ENCODE results near the gene SORCS1. TPM values are rescaled to one million over a fixed set of nuclear protein-coding genes. Genes with fewer than 3 reads are reported as not detected.

SORCS1 gene
- total RNA-seq, 1 donor from 2014 or later, result not detected

DNA sequence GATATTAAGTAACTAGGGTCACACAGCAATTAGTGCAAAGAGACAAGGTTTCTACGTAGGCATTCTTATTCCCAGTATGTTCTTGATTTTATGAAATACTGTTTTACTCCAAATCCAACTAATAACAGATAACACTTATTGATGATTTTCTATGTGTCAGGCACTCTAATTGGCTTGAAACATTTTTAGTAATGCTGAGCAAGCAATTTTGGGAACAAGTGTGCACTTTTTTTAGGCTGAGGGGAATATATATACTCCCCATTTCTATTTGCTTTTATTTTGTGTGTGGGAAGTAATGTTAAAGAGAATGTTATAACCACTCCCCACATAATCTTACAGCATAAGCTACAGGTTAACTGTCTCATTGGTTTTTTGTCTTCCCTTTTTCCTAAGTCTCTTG lies 4.2 kb upstream of the SORCS1 start:
- TF ChIP-seq, protein P1, sequence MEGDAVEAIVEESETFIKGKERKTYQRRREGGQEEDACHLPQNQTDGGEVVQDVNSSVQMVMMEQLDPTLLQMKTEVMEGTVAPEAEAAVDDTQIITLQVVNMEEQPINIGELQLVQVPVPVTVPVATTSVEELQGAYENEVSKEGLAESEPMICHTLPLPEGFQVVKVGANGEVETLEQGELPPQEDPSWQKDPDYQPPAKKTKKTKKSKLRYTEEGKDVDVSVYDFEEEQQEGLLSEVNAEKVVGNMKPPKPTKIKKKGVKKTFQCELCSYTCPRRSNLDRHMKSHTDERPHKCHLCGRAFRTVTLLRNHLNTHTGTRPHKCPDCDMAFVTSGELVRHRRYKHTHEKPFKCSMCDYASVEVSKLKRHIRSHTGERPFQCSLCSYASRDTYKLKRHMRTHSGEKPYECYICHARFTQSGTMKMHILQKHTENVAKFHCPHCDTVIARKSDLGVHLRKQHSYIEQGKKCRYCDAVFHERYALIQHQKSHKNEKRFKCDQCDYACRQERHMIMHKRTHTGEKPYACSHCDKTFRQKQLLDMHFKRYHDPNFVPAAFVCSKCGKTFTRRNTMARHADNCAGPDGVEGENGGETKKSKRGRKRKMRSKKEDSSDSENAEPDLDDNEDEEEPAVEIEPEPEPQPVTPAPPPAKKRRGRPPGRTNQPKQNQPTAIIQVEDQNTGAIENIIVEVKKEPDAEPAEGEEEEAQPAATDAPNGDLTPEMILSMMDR (IDR thresholded peaks at IDR 0.05; ENCODE audit: insufficient read depth, low read length, severe bottlenecking), result no peak
- no peak for DNase-seq (ENCODE audit: low read depth)
- Histone ChIP-seq H3K36me3 (ENCODE audit: control insufficient read depth, insufficient read depth, low read length) (no peaks in the 10 kb centered on the region), H3K4me3 (ENCODE audit: low read depth, low read length) (no peak overlapping the region), H3K27me3 (ENCODE audit: control insufficient read depth, insufficient read depth, low read length) (peaks cover 4% of the 10 kb centered on the region)
- FAIRE-seq, result no peak

DNA sequence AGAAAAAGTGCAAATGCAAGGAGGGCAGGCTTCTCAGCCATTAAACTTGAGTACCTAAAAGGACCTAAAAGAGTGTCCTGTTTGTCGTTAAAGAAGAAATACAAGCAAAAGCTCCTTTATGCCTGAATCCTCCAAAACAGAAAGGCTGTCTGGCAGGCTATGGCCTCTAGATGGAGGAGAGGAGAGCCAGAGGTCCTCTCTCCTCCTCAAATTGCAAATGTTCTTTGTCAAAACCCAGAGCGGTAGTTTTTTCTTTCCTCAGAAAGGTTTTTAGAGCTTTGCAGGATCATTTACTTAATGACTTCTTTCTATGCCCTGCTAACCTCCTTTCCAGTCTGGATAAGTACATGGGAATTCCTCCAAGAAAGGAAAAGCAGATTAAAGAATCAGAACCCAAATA lies 1.9 kb upstream of the SORCS1 start:
- H3K36me3 ChIP-seq (ENCODE audit: control insufficient read depth, insufficient read depth, low read length), result no peaks in the 10 kb centered on the region
- peaks cover 8% of the 10 kb centered on the region for H3K27me3 ChIP-seq (ENCODE audit: control insufficient read depth, insufficient read depth, low read length)
- TF ChIP-seq, protein P1 (IDR thresholded peaks at IDR 0.05; ENCODE audit: insufficient read depth, low read length, severe bottlenecking), result no peak
- H3K4me3 ChIP-seq (ENCODE audit: low read depth, low read length), result no peak overlapping the region
- DNase-seq (ENCODE audit: low read depth), result no peak
- FAIRE-seq, result no peak

DNA sequence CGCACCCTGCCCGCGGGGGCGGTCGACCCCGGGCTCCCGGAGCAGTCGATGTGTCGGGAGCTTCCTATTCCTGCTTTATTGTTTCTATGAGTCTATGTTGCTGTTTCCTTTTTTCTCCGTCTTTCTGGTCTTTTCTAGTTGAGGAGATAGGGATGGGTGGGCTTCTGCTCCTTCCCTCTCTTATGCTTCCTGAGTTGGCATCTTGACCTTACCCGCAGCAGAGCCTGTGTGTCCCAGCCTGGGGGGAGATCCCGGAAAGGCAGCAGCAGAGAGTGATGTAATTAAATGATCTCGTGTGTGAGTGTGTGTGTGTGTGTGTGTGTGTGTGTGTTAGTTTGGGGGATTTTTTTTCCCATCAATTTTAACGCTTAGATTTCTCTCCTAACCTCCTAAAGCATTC lies 486 bp upstream of the SORCS1 start:
- H3K27me3 ChIP-seq (ENCODE audit: control insufficient read depth, insufficient read depth, low read length), result peaks cover 8% of the 10 kb centered on the region
- TF ChIP-seq, protein P1 (IDR thresholded peaks at IDR 0.05; ENCODE audit: insufficient read depth, low read length, severe bottlenecking), result no peak
- H3K4me3 ChIP-seq (ENCODE audit: low read depth, low read length), result no peak overlapping the region
- FAIRE-seq (no peak), DNase-seq (ENCODE audit: low read depth) (no peak)
- no peaks in the 10 kb centered on the region for H3K36me3 ChIP-seq (ENCODE audit: control insufficient read depth, insufficient read depth, low read length)

DNA sequence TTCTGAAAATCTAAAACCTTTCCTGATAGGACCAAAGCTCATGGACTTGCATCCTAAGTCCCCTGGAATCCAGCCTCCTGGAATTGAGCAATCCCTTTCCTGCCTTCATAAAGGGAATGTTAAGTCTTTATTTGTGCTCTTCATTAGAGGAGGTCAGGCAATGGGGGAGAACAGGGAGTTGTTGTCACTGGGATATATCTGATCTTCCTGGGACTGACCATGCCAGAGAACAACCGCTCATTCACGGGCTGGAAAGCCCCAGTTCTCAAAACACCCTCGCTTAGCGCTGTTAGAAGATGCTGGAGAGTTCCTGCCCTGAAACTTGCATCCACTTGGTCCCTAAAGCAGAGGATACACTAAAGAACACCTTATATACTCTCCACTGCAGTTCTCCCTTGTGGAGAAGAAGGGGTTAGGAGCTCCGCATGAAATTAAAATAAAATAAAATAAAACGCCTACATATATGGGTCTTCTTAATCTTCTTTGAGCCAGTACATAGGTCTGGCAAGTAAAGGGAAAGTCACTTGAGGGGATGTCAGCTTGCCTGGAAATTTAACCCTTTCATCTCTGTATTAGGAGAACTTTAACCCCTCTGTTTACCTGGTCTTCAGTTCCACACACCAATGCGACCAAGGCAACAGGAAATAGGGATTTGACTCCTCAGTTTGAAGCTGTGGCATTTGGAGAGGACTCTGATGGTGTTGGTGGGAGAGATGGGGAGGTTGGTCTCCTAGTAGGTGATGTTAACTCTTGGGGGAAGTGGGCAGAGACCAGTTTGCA lies 1.2 kb downstream of the SORCS1 start:
- TF ChIP-seq, protein P1 (IDR thresholded peaks at IDR 0.05; ENCODE audit: insufficient read depth, low read length, severe bottlenecking), result no peak
- H3K27me3 ChIP-seq (ENCODE audit: control insufficient read depth, insufficient read depth, low read length), result peaks cover 8% of the 10 kb centered on the region
- no peak overlapping the region for H3K4me3 ChIP-seq (ENCODE audit: low read depth, low read length)
- no peaks in the 10 kb centered on the region for H3K36me3 ChIP-seq (ENCODE audit: control insufficient read depth, insufficient read depth, low read length)
- DNase-seq (ENCODE audit: low read depth), result peak; percentile 1
- no peak for FAIRE-seq

DNA sequence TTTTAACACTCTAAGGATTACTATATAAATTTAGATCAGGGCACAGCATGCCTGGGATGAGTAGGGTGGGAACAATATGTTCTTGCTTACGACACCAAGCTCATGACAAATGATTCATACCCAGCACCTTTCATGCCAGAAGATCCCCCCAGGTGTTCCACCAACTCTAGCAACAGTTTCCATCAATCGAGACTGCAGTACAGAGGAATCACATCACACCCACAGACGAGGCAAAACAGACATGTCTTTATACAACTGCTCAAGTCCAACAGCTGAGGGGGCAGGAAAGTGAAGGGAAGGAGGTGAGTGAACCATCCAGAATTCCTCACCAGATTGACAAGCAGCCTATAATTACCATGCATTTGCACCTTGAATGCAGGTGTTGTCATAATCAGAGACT lies 3.6 kb downstream of the SORCS1 start:
- no peak for FAIRE-seq
- H3K36me3 ChIP-seq (ENCODE audit: control insufficient read depth, insufficient read depth, low read length), result no peaks in the 10 kb centered on the region
- H3K4me3 ChIP-seq (ENCODE audit: low read depth, low read length), result no peak overlapping the region
- TF ChIP-seq, protein P1 (IDR thresholded peaks at IDR 0.05; ENCODE audit: insufficient read depth, low read length, severe bottlenecking), result no peak
- H3K27me3 ChIP-seq (ENCODE audit: control insufficient read depth, insufficient read depth, low read length), result peaks cover 7% of the 10 kb centered on the region
- no peak for DNase-seq (ENCODE audit: low read depth)

DNA sequence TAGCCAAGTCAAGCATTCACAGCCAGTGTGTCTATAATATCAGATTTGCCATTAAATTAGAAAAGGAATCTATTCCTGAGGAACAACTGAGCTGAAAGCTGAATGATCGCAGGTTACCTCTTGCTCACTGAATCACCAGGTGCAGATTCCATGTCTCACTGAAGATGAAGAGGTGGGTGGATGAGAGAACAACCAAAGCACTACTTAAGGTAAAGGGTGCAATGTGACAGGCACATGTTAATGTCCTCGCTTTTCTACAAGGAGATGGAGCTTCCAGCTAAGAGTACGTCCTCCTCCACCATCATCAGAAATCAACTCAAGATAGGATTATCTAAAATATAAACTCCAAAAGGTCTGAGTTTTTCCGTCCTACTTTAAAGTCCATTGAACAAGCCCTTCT lies 4.6 kb downstream of the SORCS1 start:
- DNase-seq (ENCODE audit: low read depth) (no peak), FAIRE-seq (no peak)
- Histone ChIP-seq H3K36me3 (ENCODE audit: control insufficient read depth, insufficient read depth, low read length) (no peaks in the 10 kb centered on the region), H3K4me3 (ENCODE audit: low read depth, low read length) (no peak overlapping the region), H3K27me3 (ENCODE audit: control insufficient read depth, insufficient read depth, low read length) (peaks cover 7% of the 10 kb centered on the region)
- TF ChIP-seq, protein P1 (IDR thresholded peaks at IDR 0.05; ENCODE audit: insufficient read depth, low read length, severe bottlenecking), result no peak
